ENCODE data around the gene NFU1.

Gene NFU1

DNA sequence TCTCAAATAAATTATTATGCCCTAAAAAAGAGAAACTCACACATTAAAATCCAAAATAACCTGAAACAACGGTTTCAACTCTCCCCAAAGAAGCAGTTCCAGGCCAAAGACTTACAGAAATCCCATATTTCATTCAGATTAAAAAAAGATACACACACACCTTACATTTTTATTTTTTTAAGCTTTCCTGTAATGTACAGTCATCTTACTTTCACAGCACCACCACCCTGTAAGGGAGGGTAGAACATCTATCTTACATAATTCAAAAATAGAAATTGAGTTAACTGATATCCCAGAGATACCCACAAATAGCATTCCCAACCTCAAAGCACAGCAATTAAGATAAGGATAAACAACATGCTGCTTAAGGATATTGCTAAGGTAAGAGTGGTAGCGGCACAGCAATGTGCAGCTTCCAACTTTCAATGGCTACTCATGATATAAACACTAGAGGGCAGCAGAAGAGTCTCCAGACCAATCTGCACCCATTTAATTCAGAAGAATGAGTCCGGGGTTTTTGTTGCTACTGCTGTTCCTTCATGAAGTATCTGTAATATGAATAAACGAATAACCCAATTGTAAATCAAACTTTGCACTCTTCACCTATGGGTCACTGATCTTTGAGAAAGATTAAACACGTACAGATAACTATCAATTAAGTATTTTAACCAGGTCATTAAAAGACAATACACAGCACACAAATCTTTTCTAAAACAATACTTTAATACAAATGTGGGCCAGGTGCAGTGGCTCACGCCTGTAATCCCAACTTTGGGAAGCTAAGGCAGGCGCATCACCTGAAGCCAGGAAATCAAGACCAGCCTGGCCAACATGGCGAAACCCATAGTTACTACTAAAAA lies 61.5 kb downstream of the NFU1 start:
- TF ChIP-seq FOXP2 (optimal IDR thresholded peaks at IDR 0.05; ENCODE audit: borderline replicate concordance, extremely low read depth, extremely low read length, insufficient read depth) = no peak
- no peak for TF ChIP-seq POLR2AphosphoS5 (IDR thresholded peaks at IDR 0.05; ENCODE audit: low read depth, low read length)
- TF ChIP-seq TAF1 (IDR thresholded peaks at IDR 0.05; ENCODE audit: borderline replicate concordance, insufficient read depth, low read length) = no peak

DNA sequence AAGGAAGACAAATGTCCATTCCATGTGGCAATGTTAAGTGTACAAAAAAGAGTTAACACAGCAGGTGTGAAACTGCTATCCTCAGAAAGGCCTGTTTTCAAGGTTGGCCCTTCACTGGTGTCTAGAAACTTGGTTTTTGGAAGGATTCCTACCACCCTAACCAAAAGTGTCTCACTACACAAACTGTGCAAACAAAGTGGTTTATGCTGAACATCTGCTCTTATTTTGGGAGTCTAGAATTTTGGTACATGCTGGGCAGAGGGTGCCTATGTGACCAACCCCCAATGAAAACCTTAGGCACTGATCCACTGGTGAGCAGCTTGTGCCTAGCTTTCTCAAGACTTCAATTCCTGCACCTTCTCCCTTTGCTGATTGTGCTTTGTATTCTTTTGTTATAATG lies 64.5 kb downstream of the NFU1 start:
- no peak for TF ChIP-seq SIN3A (IDR thresholded peaks at IDR 0.05; ENCODE audit: borderline replicate concordance, insufficient read depth, low read length)
- no peak for TF ChIP-seq TAF1 (IDR thresholded peaks at IDR 0.05; ENCODE audit: borderline replicate concordance, insufficient read depth, low read length)
- TF ChIP-seq, protein P1, sequence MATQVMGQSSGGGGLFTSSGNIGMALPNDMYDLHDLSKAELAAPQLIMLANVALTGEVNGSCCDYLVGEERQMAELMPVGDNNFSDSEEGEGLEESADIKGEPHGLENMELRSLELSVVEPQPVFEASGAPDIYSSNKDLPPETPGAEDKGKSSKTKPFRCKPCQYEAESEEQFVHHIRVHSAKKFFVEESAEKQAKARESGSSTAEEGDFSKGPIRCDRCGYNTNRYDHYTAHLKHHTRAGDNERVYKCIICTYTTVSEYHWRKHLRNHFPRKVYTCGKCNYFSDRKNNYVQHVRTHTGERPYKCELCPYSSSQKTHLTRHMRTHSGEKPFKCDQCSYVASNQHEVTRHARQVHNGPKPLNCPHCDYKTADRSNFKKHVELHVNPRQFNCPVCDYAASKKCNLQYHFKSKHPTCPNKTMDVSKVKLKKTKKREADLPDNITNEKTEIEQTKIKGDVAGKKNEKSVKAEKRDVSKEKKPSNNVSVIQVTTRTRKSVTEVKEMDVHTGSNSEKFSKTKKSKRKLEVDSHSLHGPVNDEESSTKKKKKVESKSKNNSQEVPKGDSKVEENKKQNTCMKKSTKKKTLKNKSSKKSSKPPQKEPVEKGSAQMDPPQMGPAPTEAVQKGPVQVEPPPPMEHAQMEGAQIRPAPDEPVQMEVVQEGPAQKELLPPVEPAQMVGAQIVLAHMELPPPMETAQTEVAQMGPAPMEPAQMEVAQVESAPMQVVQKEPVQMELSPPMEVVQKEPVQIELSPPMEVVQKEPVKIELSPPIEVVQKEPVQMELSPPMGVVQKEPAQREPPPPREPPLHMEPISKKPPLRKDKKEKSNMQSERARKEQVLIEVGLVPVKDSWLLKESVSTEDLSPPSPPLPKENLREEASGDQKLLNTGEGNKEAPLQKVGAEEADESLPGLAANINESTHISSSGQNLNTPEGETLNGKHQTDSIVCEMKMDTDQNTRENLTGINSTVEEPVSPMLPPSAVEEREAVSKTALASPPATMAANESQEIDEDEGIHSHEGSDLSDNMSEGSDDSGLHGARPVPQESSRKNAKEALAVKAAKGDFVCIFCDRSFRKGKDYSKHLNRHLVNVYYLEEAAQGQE (IDR thresholded peaks at IDR 0.05; ENCODE audit: insufficient read depth in 1 of 2, low read depth in 2 of 2, low read length in 2 of 2) = no peak
- TF ChIP-seq POLR2AphosphoS5 (IDR thresholded peaks at IDR 0.05; ENCODE audit: low read depth, low read length) = no peak
- TF ChIP-seq FOXP2 (optimal IDR thresholded peaks at IDR 0.05; ENCODE audit: borderline replicate concordance, extremely low read depth, extremely low read length, insufficient read depth) = no peak

DNA sequence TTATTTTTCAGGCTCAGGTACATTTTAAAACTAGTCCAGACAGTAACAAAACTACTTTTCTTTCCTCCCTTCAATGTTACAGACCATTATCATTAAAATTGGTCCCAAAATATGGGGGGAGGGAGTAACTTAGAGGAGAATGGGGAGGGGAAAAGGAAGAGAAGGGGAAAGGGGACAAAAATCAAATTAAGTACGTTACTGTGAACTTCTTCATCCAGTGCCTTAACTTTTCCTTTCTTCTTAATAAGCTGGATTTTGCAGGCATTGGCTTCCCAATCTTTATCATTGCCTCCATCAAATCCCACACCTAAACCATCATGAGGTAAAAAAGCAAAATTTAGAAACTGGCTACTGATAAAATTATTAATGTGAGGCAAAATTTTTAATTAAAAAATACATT lies 67.4 kb downstream of the NFU1 start:
- TF ChIP-seq TAF1 (IDR thresholded peaks at IDR 0.05; ENCODE audit: borderline replicate concordance, insufficient read depth, low read length) (no peak), POLR2AphosphoS5 (IDR thresholded peaks at IDR 0.05; ENCODE audit: low read depth, low read length) (no peak), SIN3A (IDR thresholded peaks at IDR 0.05; ENCODE audit: borderline replicate concordance, insufficient read depth, low read length) (no peak), FOXP2 (optimal IDR thresholded peaks at IDR 0.05; ENCODE audit: borderline replicate concordance, extremely low read depth, extremely low read length, insufficient read depth) (no peak)
- TF ChIP-seq, protein P1 (IDR thresholded peaks at IDR 0.05; ENCODE audit: insufficient read depth in 1 of 2, low read depth in 2 of 2, low read length in 2 of 2) = no peak

DNA sequence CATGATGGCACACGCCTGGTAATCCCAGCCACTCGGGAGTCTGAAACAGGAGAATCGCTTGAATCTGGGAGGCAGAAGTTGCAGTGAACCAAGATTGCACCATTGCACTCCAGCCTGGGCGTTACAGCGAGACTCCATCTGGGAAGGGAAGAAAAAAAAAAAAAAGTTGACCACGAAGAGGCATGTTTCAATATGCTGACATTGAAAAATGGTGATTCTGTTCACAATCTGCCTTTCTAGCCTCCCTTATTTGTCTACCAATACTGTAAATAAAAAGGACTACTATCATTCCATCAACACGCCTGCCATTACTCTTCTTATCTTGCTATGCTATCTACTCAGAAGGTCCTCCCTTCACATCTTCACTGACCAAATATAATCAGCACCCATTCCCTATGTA lies 68.6 kb downstream of the NFU1 start:
- TF ChIP-seq FOXP2 (optimal IDR thresholded peaks at IDR 0.05; ENCODE audit: borderline replicate concordance, extremely low read depth, extremely low read length, insufficient read depth) (no peak), POLR2AphosphoS5 (IDR thresholded peaks at IDR 0.05; ENCODE audit: low read depth, low read length) (no peak), SIN3A (IDR thresholded peaks at IDR 0.05; ENCODE audit: borderline replicate concordance, insufficient read depth, low read length) (no peak), TAF1 (IDR thresholded peaks at IDR 0.05; ENCODE audit: borderline replicate concordance, insufficient read depth, low read length) (no peak)
- TF ChIP-seq, protein P1 (IDR thresholded peaks at IDR 0.05; ENCODE audit: insufficient read depth in 1 of 2, low read depth in 2 of 2, low read length in 2 of 2) = no peak

DNA sequence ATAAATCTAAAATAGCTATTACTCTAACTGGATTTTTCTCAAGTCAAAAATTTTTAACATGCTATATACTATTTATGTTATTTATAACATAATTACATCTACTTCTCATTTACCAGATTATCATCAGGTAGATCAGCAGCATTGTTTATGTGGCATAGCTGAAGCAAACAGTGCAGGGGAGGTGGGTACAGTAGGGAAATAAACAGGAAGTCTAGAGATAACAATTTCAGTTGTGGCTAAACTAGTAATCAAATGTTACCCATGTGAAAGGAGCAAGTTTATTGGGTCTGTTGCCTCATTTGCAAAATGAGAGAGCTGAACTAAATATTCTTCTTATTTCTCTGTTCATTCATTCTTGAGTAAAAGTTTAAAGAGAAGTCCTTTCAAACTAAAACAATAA lies 77.9 kb downstream of the NFU1 start:
- TF ChIP-seq, protein P1 (IDR thresholded peaks at IDR 0.05; ENCODE audit: insufficient read depth in 1 of 2, low read depth in 2 of 2, low read length in 2 of 2) = no peak
- TF ChIP-seq TAF1 (IDR thresholded peaks at IDR 0.05; ENCODE audit: borderline replicate concordance, insufficient read depth, low read length) (no peak), POLR2AphosphoS5 (IDR thresholded peaks at IDR 0.05; ENCODE audit: low read depth, low read length) (no peak), FOXP2 (optimal IDR thresholded peaks at IDR 0.05; ENCODE audit: borderline replicate concordance, extremely low read depth, extremely low read length, insufficient read depth) (no peak), SIN3A (IDR thresholded peaks at IDR 0.05; ENCODE audit: borderline replicate concordance, insufficient read depth, low read length) (no peak)

Measured in PFSK-1 (cell line).